Measurements from ENCODE around the gene ACAP3.

- no peak for TF ChIP-seq CEBPB (IDR thresholded peaks at IDR 0.05)
- TF ChIP-seq EP300 (IDR thresholded peaks at IDR 0.05; ENCODE audit: borderline replicate concordance): no peak
- no peak for TF ChIP-seq FOXM1 (IDR thresholded peaks at IDR 0.05; ENCODE audit: borderline replicate concordance, low read depth)
- TF ChIP-seq RAD21 (IDR thresholded peaks at IDR 0.05; ENCODE audit: low read depth): no peak
- TF ChIP-seq MAX (IDR thresholded peaks at IDR 0.05): no peak
- no peak for TF ChIP-seq TAF1 (IDR thresholded peaks at IDR 0.05; ENCODE audit: low read depth)
- no peak for TF ChIP-seq YY1 (IDR thresholded peaks at IDR 0.05; ENCODE audit: low read depth)
- no peak for TF ChIP-seq TEAD4 (IDR thresholded peaks at IDR 0.05)
- TF ChIP-seq, protein P1, sequence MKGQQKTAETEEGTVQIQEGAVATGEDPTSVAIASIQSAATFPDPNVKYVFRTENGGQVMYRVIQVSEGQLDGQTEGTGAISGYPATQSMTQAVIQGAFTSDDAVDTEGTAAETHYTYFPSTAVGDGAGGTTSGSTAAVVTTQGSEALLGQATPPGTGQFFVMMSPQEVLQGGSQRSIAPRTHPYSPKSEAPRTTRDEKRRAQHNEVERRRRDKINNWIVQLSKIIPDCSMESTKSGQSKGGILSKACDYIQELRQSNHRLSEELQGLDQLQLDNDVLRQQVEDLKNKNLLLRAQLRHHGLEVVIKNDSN (IDR thresholded peaks at IDR 0.05): no peak
Measured at GRCh38 chr1:1352786-1353388, 45.2 kb upstream of the ACAP3 start.

All from Ishikawa (cell line).